Activated CD4-positive, alpha-beta T cell treated with anti-CD3 and anti-CD28 coated beads for 24 hours (primary cell): ENCODE results near the gene DNAH17.

Source experiments
- DNase-seq, 2 donors: peaks; one replicate each; pipeline ENCODE4 v3.0.0-alpha.2; 2020; ENCODE audit warnings: low read depth in 2 of 2

DNAH17 gene

DNA sequence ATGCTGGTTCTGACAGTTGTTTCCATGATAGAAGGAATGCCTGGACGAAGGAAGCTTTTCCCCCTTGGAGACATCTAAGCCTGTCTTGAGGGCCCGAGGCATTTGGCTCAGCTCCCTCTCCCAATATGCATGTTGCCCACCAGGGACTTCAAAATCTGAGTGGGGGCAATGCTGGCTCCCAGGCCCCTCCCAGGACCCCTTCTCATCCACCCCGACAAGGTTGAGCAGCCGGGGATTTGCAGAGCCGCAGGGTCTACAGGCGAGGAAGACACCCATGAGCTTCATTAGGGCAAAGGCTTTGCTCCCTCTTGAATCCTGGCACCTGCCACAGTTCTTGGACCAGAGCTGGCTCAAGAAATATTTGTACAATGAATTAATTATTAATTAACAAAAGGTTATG is 25.1 kb upstream of the DNAH17 start:
- DNase-seq: no peak

DNA sequence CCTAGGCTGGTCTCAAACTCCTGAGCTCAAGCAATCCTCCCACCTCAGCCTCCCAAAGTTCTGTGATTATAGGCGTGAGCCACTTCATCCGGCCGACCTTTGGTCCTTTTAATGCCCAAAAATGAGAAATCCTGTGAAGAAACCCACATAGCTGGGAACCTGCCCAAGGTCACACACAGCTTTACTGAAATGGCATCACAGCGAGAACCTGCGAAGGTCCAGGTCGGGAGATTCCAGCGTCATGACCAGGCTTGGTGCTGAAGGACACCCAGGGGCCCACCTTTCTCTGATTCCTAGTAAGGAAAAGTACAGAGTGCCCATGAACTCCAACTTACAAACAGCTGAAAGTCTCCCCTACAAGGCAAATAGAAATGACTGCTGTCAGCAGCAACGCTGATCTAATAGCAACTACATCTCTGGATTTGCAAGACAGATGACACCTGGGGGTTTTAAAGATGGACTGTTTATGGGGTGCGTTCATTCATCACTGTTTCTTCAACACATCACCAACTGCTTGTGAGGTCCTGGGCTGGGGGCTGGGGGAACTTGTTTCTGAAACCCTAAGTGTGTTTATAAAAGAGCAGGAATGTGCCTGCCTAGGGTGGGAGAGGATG is 24.5 kb upstream of the DNAH17 start:
- no peak for DNase-seq

DNA sequence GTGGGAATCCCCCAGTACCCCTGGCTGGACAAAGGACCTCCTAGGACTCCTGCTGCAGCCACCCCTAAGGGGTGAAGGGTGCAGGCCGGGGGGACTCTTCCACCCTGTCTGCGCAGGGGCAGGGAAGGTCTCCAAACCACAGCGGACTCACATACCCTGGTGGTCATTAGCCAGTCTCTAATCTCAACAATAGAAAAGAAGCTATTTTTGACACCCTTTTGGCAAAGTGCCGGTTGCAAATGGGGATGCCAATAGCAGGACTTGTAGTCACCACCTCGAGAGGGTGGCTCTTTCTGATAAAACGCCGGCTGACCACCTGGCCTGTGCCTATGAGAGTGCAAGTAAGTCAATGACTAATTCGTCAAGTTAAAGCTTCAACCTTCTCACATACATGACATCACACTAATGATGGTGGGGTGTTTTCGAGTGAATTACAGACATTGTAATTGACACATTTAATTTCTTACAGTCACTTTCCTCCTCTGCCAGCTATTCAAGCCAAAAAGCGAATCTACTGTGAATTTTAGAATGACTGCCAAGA is 23.1 kb upstream of the DNAH17 start:
- DNase-seq: no peak

DNA sequence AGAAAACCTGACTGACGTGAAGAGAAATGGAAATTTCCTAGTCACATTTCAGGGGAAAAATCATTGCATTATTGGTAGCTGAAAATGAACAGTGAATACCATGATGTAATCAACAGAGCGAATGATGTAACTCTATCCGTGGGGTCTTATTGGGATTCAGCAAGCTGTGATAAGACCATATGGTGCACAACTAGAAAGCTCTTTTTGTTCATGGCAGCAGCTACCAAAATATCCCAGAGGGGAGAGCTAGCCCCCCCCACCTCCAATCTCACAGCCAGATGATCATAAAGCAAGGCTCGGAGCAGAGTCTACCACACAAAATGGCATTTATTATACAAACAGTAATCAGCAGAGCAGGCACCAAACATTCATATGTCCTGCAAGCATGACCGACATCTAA is 22.2 kb upstream of the DNAH17 start:
- no peak for DNase-seq

DNA sequence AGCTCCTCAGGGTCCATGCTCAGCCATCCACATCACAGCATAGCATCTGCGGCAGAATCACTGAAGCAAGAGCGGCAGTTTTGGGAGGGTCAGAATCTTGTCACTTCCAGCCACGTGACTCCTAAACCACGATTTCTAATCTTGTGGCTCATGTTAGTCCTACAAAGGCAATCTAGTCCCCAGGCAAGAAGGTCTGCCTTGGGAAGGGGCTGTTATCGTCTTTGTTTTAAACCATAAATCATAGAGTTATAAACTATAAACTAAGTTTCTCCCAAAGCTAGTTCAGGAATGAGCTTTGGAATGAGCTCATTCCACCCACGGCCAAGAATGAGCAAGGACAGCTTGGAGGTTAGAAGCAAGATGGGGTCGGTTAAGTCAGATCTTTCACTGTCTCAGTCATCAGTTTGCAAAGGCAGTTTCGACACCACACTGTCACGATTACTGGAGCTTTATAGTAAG is 20.8 kb upstream of the DNAH17 start:
- DNase-seq: no peak

DNA sequence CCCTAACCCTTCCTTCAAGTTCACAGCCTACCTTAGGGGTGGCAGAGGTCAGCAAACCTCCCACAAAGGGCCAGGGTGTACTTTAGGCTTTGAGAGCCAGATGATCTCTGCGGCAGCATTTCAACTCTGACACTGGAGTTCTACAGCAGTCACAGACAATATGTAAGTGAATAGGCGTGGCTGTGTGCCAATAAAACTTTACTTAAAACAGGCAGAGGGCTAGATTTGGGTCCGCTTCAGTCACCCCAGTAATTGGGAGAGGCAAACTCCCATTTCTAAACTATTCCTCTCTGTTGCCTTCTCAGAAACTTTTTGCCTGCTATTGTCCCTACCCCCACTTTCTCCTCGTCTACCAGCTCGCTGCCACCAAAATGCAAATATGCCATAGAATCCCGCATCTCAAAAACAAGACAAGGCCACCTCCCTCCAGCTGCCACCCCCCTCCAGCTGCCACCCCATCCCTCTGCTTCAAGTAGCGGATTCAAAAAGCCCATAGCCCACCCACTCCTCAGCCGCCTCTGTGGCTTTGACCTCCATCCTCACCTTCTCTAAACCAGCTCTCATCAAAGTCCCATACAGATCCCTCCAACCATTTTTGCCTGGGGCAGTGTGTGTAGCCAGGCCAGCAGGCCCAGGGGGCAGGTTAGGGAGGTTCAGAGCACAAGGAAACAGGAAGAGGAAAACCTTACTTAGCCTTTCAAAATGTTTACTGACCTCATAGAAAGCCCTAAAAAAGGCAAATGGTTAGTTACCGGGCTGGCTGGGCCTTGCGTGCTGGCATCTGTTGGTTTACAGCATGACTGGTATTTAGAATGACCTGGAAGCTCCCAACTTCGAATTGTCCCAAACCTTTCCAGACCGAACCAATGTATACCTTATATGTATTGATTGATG is 19.9 kb upstream of the DNAH17 start:
- DNase-seq: no peak

DNA sequence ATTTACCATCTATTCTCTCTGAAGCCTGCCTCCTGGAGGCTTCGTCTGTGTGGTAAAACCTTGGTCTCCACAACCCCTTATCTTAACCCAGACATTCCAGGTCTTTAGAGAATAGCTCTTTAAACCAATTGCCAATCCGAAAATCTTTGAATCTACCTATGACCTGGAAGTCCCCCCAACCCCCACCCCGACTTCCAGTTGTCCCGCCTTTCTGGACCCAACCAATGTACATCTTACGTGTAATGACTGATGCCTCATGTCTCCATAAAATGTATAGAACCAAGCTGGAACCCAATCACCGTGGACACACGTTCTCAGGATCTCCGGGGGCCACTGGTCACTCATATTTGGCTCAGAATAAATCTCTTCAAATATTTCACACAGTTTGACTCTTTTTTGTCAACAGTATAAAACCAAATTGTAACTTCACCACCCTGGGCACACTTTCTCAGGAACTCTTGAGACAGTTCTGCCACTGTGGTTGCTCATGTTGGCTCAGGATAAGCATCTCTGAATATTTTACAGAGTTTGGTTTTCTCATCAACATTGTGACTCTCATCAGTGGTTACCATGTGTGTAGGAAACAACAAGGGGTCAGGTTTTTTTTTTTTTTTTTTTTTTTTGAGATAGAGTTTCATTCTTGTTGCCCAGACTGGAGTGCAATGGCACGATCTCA is 18.1 kb upstream of the DNAH17 start:
- DNase-seq: no peak

DNA sequence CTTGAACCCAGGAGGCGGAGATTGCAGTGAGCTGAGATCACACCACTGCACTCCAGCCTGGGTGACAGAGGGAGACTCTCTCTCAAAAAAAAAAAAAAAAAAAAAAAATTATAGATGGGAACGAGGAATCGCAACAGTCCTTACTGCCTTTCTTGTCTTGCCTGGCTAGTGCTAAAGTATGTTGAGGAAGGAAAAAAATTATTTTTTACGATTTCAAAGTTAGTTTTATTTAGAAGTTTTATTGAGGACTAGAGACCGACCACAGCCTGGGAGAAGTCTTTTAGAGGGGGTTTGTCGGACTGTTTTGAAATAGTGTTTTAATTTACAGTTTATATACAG is 15.8 kb upstream of the DNAH17 start:
- no peak for DNase-seq

DNA sequence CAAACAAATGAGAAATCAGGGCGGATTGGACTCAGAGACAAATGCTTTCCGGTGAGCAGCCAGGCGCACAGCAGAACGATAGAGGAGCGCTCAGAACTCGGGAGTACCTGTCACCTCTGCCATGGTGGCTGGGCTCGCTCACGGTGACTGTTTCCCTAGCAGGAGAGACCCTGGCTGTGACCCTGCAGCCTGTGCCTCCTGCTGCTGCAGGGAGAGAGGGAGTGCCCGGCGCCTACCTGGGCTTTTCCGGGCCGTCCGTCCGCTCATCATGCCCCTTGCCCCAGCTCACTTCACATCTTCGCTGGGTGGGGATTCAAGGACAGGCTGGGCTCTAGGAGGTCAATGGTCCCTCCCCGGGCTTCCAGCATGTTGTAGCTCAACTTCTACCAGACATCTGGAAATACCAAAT is 14.1 kb upstream of the DNAH17 start:
- DNase-seq: no peak

DNA sequence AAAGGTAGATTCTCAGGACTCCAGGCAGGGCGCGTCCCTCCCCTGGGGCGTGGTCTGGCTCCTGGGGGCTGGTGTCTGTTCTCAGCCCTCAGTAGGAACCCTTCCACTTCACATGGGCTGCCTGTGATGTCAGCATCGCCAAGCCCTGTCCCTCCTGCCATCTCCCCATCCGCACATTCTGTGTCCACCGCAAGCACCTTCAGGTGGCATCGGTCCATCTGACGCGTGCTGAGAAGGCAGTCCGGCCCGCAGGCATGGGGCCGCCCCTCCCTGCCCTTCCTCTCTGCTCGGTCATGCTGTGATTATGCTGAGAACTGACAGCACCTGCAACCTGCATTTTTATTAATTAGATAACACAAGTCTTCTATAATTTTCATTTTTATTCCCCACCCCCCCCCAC is 12.7 kb upstream of the DNAH17 start:
- DNase-seq: no peak

DNA sequence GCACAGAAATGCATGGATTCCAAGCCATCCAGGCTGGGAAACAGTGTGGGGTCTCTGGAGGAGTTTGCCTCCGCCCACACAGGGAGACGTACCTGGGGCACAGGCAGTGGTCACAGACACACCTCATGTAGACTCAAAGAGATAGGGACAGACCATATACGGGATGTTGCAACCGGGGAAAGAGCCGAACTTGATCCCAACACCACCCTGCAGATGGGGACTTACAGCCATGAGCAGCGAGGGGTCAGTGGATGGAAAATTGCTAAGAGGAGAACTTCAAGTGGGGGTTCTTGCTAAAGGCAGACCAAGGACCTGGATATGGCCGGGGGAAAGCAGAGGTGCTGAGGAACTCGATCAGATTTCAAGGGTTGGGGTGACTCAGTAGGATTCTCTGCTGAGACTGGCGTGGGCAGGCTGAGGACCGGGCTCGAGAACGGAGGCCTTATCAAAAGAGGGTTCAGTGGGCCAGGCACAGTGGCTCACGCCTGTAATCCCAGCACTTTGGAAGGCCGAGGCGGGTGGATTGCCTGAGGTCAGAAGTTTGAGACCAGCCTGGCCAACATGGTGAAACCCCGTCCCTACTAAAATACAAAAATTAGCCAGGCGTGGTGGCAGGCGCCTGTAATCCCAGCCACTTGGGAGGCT is 12.0 kb upstream of the DNAH17 start:
- DNase-seq: no peak

DNA sequence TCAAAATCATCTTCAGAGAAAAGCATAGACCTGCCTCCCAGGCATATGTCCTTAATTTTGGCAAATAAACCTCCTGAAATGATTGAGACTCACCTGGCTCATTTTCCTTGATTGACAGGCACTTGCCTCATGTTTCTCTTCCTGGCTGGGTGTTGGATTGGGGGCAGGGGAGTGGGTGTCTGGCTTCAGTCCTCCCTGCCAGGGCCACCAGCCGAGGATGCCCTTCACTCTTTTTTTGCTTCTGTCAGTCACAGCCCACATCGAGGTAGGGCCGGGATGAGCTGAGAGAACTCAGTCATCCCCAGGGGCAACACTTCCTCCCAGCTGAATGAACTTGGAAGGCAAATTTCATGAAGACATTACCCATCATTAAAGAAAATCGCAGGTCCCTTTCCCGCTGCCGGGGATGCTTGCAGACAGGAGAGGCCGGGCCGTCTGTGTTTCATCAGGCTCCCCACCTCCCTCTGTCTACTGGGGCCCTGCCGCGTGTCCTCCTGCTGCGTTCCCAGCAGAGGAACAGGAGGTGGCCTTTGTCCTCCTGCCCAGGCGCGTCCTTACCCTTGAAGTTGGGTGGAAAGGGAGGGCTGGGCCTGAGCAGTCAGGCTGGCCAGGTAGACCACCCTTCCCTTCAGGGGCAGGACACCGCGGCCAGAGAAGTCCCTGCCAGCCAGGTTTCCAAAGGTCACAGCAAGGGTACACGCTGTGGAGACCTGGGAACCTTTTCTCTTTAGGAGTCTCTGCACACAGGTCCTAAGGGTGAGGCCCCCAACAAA is 11.2 kb upstream of the DNAH17 start:
- DNase-seq: no peak

DNA sequence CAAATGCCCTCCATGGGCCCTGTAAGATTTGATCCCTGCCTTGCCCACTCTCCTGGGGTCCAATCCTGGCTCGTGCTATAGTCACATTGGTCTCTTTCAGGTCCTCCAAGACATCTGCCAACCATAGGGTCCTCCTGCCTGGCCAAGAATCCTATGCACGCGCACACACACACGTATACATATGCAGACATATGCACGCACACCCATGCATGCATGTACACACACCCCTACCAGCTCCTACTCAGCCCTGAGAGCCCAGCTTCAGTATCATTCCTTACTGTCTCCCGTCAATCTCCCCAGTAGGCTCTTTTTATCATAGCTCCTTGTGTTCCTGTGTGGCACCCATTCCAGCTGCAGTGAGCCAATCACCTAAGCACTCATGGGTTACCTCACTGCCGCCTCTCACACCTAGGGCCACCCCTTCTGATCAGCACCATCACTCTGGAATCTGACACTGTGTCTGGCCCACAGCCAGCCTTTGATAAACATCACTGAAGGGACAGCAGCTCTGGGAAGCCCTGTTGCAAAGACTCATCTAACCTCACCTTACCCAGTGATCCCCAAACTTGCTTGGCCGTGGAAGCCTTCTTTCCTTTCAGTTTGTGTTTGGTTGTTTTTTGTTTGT is 7.9 kb upstream of the DNAH17 start:
- no peak for DNase-seq

DNA sequence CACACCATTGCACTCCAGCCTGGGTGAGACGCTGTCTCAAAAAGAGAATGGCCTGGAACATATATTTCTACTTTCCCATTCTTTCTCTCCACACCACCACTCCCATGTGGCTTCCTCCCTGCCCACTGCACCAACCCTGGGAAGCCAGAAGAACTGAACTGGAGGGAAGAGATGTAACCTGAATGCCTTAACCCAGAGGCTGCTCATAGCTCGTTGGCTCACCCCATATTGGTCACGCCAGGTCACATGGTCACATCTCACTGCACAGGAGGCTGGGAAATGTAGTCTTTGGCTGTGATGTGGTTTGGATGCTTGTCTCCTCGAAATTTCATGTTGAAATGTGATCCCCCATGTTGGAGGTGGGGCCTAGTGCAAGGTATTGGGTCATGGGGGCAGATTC is 5.9 kb upstream of the DNAH17 start:
- no peak for DNase-seq

DNA sequence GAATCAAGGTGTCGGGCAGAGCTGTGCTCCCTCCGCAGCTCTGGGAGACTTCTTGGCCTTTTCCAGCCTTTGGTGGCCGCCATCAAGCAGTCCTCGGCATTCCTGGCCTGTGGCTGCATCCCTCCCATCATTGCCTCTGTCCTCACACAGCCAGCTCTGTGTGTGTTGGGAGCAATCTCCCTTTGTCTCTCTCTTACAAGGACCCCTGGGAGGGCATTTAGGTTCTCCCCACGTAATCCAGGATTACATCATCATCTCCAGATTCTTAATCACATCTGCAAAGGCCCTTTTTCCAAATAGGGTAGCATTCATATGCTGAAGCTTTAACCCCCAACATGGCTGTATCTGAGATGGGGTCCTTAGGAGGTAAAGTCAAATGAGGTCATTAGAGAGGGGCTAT is 4.1 kb upstream of the DNAH17 start:
- DNase-seq: no peak

DNA sequence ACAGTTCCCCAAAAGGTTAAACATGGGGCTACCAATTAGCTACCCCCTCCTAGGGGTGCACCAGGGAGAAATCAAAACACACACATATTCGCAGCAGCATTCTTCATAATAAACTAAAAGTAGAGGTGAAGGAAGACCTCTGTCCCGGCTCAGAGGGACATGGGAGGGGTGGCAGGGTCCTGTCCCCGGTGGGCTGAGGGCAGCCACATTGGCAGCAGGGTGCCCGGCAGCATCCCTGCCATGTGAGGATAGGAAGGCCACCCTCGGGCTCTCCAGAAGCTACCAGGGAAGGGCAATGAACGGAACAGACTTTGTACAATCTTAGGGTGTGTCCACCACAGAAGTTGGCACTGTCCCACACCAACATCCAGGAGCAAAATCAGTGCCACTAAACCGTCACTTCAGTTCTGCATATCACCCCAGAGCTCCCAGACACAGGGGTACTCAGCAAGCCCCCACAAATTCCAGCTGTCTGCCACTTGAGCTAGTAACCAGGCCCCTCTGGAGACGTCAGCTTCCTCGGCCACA is 3.1 kb upstream of the DNAH17 start:
- DNase-seq: no peak

DNA sequence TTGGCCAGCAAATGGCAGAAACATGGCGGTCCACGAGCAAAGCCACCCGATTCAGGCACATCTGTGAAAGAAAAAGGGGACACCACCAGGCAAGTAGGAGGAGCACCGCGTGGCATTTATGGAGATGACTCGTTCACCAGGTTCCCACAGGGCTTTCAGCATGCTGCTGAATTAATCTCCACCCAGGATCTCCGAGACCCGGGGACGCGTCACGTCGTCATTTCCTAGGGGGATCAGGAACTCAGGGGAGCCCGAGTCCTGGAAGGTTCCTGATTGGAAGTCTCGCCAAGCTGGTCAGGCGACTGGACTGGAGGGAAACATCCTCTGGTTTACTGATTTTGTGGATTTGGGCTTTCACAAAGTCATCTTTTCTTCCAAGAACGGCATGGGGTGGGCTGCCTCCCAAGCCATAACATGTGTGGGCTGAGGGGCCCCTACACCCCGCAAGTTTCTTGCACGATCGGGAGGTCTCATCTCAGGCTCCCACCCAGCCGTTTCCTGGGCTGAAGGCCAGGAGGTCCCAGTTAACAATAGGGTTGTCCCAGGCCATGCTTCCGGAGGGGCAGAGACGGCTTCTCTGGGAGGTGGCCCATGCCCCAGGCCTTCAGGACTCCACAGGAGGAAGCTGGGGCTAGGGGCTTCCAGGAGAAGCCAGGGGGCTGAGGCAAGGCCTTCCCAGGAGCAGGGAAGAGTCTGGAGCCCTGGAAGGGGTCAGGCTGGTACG is 645 bp downstream of the DNAH17 start:
- DNase-seq: no peak

DNA sequence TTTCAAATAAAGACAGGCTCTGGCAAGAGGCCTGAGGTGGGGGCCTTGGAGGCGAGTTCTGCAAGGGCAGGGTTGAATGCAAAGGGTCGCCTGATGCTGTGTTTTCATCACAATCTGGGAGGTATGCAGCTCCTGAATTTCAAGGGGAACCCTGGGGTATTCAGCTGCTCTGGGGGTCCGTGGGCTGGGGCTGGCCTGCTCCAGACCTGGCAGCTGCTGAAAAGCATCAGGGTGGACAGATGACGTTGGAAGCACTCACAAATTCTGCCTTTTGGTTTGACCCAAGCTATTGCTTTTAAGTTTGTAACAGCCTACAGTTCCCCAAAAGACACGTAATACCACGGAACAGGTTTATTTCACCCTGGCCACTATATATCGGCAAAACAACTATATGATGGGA is 1.3 kb downstream of the DNAH17 start:
- DNase-seq: no peak

DNA sequence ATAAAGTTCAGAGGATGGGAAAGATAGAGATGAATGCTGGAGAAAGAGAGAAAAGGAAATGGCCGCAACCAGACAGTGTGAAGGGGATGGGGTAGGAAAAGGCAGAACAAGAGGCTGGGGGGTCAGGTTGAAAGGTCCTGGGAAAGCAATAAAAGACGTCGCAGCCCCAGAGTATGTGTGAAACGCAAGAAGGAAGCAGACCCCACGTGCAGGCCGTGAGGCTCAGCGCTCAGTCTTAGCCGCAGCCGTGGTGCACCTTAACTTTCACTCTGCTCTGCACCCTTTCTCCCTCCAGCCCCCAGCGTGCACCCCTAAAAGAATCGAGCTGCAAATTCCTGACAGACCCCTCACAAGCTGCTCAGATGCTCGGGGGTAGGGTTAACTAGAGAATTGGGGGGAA is 1.9 kb downstream of the DNAH17 start:
- DNase-seq: no peak

DNA sequence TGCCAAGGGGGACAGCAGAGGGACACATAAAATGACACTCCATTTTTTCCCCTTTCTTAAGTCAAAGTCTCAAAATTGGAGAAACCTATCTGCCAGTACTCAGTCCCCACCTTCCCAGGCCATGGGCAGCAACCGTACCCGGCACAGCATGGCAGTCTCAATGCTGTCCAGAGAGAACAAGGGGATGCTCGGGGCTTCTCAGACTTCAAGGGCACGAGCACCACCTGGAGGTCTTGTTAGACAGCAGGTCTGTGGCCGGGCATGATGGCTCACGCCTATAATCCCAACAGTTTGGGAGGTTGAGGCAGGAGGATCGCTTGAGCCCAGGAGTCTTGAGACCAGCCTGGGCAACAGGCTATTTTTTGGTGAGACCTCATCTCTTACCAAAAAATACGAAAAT is 3.2 kb downstream of the DNAH17 start:
- no peak for DNase-seq
